CD14-positive monocyte (primary cell): ENCODE results near the gene MT1X. TPM values are rescaled to one million over a fixed set of nuclear protein-coding genes. Genes with fewer than 3 reads are reported as not detected.
A peak's percentile ranks its signal among the peaks of the same experiment; 100 is the strongest.

ENCODE experiments used
- DNase-seq, 3 donors: peaks; one replicate each; pipeline ENCODE4 v3.0.0-alpha.2; 2011 to 2022
- H2AFZ ChIP-seq: 2 replicates; pipeline ENCODE4 v1.6.0; 2012; ENCODE audit warnings: mild to moderate bottlenecking, low read depth, low read length, inconsistent platforms; ENCODE audit not compliant: insufficient read depth, poor library complexity, severe bottlenecking
- H3K27ac ChIP-seq, 2 donors: 1 replicate in 1 of 2; 2 replicates in 1 of 2; pipeline ENCODE4 v1.5.1; 2012 to 2013; ENCODE audit warnings: low read length in 2 of 2, control low read depth in 1 of 2, inconsistent platforms in 1 of 2, low read depth in 1 of 2, mild to moderate bottlenecking in 1 of 2
- H3K27me3 ChIP-seq, 2 donors: one replicate each; pipeline versions ENCODE4 v1.6.0 to v1.6.1; 2011 to 2013; ENCODE audit warnings: low read length in 2 of 2; ENCODE audit not compliant: control insufficient read depth in 2 of 2, insufficient read depth in 2 of 2
- H3K36me3 ChIP-seq, 2 donors: replicated peaks in 1 of 2; 1 replicate in 1 of 2; 2 replicates in 1 of 2; pipeline versions ENCODE4 v1.5.1 to v1.6.1; 2012 to 2013; ENCODE audit warnings: low read length in 2 of 2, control low read depth in 1 of 2, inconsistent platforms in 1 of 2, mild to moderate bottlenecking in 1 of 2; ENCODE audit not compliant: insufficient read depth in 2 of 2, control insufficient read depth in 1 of 2
- H3K4me1 ChIP-seq, 2 donors: 1 replicate in 1 of 2; 2 replicates in 1 of 2; pipeline versions ENCODE4 v1.5.1 to v1.6.1; 2012 to 2013; ENCODE audit warnings: low read length in 2 of 2, control low read depth in 1 of 2, inconsistent platforms in 1 of 2, mild to moderate bottlenecking in 1 of 2, moderate library complexity in 1 of 2; ENCODE audit not compliant: insufficient read depth in 2 of 2, control insufficient read depth in 1 of 2
- H3K4me2 ChIP-seq: replicated peaks from 2 replicates; pipeline ENCODE3; 2012; ENCODE audit warnings: low read length, moderate library complexity, mild to moderate bottlenecking; ENCODE audit not compliant: poor library complexity, severe bottlenecking; ENCODE audit errors: extremely low read depth
- H3K4me3 ChIP-seq, 3 experiments: fragments of 200-600 bp in 1 of 3; sonication (generic) in 1 of 3; replicated peaks in 1 of 3; 1 replicate in 2 of 3; 2 replicates in 1 of 3; pipeline ENCODE4 v1.5.1; 2011 to 2013; ENCODE audit warnings: low read length in 3 of 3, mild to moderate bottlenecking in 3 of 3, control low read depth in 2 of 3, low read depth in 2 of 3, inconsistent platforms in 1 of 3, moderate library complexity in 1 of 3
- H3K79me2 ChIP-seq: 2 replicates; pipeline ENCODE4 v1.6.0; 2012; ENCODE audit warnings: mild to moderate bottlenecking, control low read depth, inconsistent platforms, low read length, moderate library complexity; ENCODE audit not compliant: insufficient read depth
- H3K9ac ChIP-seq: 2 replicates; pipeline ENCODE4 v1.6.0; 2017; ENCODE audit warnings: low read length, mild to moderate bottlenecking; ENCODE audit not compliant: insufficient read depth, poor library complexity, severe bottlenecking
- H3K9me3 ChIP-seq, 2 donors: replicated peaks in 1 of 2; 1 replicate in 1 of 2; 2 replicates in 1 of 2; pipeline versions ENCODE4 v1.5.1 to v1.6.1; 2012 to 2013; ENCODE audit warnings: low read length in 2 of 2, control low read depth in 1 of 2; ENCODE audit not compliant: control insufficient read depth in 1 of 2, insufficient read depth in 1 of 2
- H4K20me1 ChIP-seq: 2 replicates; pipeline ENCODE4 v1.6.0; 2012; ENCODE audit warnings: mild to moderate bottlenecking, low read length, control low read depth, moderate library complexity; ENCODE audit not compliant: insufficient read depth
- H3K27ac Mint-ChIP-seq, 7 donors: one replicate each; pipeline ENCODE4 v1.8.0; 2020; ENCODE audit warnings: mild to moderate bottlenecking in 7 of 7, mixed read lengths in 7 of 7, moderate library complexity in 6 of 7, inconsistent platforms in 2 of 7
- H3K27me3 Mint-ChIP-seq, 3 donors: one replicate each; pipeline ENCODE4 v1.8.0; 2021 to 2022; ENCODE audit warnings: low read depth in 3 of 3, mild to moderate bottlenecking in 3 of 3, mixed read lengths in 3 of 3, moderate library complexity in 3 of 3, inconsistent platforms in 1 of 3
- H3K36me3 Mint-ChIP-seq, 2 donors: one replicate each; pipeline ENCODE4 v1.8.0; 2020; ENCODE audit warnings: mixed read lengths in 2 of 2, inconsistent platforms in 1 of 2, mild to moderate bottlenecking in 1 of 2
- H3K4me1 Mint-ChIP-seq: one replicate; pipeline ENCODE4 v1.8.0; 2020; ENCODE audit warnings: mild to moderate bottlenecking, mixed read lengths
- H3K4me3 Mint-ChIP-seq, 2 donors: one replicate each; pipeline ENCODE4 v1.8.0; 2020; ENCODE audit warnings: mild to moderate bottlenecking in 2 of 2, mixed read lengths in 2 of 2, moderate library complexity in 1 of 2
- H3K9me3 Mint-ChIP-seq, 7 donors: one replicate each; pipeline ENCODE4 v1.8.0; 2020 to 2022; ENCODE audit warnings: mixed read lengths in 7 of 7, mild to moderate bottlenecking in 6 of 7, moderate library complexity in 6 of 7, inconsistent platforms in 2 of 7
- WGBS: methylation state at CpG from one replicate; pipeline ENCODE4 v1.1.5; 2013; ENCODE audit warnings: missing lambda C conversion rate; ENCODE audit not compliant: insufficient coverage; 5-methylcytosine and 5-hydroxymethylcytosine counted together
- intact Hi-C, 2 donors: fragments of 100-400 bp; cut with micrococcal nuclease; formaldehyde crosslinking; loops; one replicate each; pipeline versions ENCODE4 v1.15.0 to v1.15.1; 2023
- polyA plus RNA-seq, 3 donors: library from polyadenylated mRNA; depleted of rRNA in 1 of 3; unstranded in 2 of 3; stranded (reverse) in 1 of 3; fragments of 300-500 nt in 2 of 3; fragments of >200 nt in 1 of 3; fragmentation: Illumina TruSeq in 2 of 3; gene quantifications; 1 replicate in 2 of 3; 2 replicates in 1 of 3; pipeline ENCODE4 v1.2.3, GENCODE V29; 2012 to 2021
- TF ChIP-seq, protein P1 (sequence below): fragments of 200-600 bp; IDR thresholded peaks from one replicate; pipeline ENCODE4 v1.8.0; 2022; ENCODE audit warnings: antibody characterized with exemption, mild to moderate bottlenecking

MT1X gene
- polyA plus RNA-seq, 3 donors: 34.5 to 87.9 (median 55.4) TPM

DNA sequence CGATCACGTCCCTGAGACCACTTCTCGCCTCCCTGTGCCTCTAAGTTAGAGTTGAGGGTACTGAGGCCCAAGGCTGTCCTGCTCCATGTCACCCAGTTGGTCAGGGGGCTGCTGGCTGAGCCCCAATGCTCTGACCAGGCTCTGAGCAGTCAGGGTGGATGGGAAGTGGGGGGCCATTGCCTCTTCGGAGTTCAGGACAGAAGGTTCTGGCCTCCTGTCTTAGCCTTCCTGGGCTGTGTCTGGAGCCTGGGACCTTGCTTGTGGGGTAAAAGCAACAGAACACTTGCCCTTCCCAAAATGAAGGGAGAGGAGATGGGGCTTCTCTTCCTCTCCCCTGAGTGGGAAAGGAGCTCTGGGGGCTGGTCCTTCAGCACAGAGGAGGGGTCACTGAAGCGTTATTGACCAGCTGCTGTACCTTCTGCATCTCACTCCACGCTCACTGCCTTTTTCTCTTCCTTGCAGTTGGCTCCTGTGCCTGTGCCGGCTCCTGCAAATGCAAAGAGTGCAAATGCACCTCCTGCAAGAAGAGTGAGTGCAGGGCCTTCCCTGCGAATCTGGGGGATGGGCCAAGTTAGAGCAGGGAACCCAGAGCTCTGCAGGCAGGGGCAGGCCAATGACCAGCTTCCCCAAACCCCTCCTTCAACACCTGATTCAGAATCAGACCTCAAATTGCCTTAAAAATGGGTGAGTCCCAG lies 580 bp downstream of the MT1X start:
- Mint-ChIP-seq H3K4me3 (peak overlapping the region; percentile 94 to 98), H3K36me3 (peaks cover 7 to 8% of the 10 kb centered on the region in 2 donors), H3K27me3 (peaks cover 7 to 10% (median 8%) of the 10 kb centered on the region in 3 donors), H3K27ac (peak overlapping the region in 6 of 7 donors; percentile 50 to 92 (median 89)), H3K4me1 (peaks cover 24% of the 10 kb centered on the region), H3K9me3 (peaks cover 5 to 20% (median 15%) of the 10 kb centered on the region in 7 donors)
- peak overlapping the region; percentile 96 for H2AFZ ChIP-seq
- intact Hi-C loops: no loop called here
- H3K27me3 ChIP-seq: peaks cover 0 to 3% of the 10 kb centered on the region in 2 donors
- peak overlapping the region; percentile 88 for H3K4me2 ChIP-seq
- peak overlapping the region; percentile 69 for H3K9ac ChIP-seq
- no peaks in the 10 kb centered on the region for H4K20me1 ChIP-seq
- WGBS: 46% methylated on average over 8 of the region's 8 CpGs
- peak overlapping the region; percentile 58 to 89 (median 67) for H3K4me3 ChIP-seq
- no peaks in the 10 kb centered on the region for H3K79me2 ChIP-seq
- DNase-seq: no peak
- H3K27ac ChIP-seq: peak overlapping the region in 1 of 2 donors; percentile 64
- H3K4me1 ChIP-seq: peaks cover 15 to 19% of the 10 kb centered on the region in 2 donors
- TF ChIP-seq, protein P1, sequence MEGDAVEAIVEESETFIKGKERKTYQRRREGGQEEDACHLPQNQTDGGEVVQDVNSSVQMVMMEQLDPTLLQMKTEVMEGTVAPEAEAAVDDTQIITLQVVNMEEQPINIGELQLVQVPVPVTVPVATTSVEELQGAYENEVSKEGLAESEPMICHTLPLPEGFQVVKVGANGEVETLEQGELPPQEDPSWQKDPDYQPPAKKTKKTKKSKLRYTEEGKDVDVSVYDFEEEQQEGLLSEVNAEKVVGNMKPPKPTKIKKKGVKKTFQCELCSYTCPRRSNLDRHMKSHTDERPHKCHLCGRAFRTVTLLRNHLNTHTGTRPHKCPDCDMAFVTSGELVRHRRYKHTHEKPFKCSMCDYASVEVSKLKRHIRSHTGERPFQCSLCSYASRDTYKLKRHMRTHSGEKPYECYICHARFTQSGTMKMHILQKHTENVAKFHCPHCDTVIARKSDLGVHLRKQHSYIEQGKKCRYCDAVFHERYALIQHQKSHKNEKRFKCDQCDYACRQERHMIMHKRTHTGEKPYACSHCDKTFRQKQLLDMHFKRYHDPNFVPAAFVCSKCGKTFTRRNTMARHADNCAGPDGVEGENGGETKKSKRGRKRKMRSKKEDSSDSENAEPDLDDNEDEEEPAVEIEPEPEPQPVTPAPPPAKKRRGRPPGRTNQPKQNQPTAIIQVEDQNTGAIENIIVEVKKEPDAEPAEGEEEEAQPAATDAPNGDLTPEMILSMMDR: no peak
- H3K9me3 ChIP-seq: peaks cover 0 to 10% of the 10 kb centered on the region in 2 donors
- H3K36me3 ChIP-seq: no peaks in the 10 kb centered on the region

- Mint-ChIP-seq H3K27me3 (peaks cover 4 to 10% (median 6%) of the 10 kb centered on the region in 3 donors), H3K4me3 (peak overlapping the region in 1 of 2 donors; percentile 98), H3K9me3 (peaks cover 5 to 20% (median 15%) of the 10 kb centered on the region in 7 donors), H3K36me3 (peaks cover 7 to 8% of the 10 kb centered on the region in 2 donors), H3K27ac (no peak overlapping the region), H3K4me1 (peaks cover 24% of the 10 kb centered on the region)
- H2AFZ ChIP-seq: no peak overlapping the region
- intact Hi-C loops: no loop called here
- peak overlapping the region; percentile 69 for H3K9ac ChIP-seq
- H3K4me1 ChIP-seq: peaks cover 15 to 19% of the 10 kb centered on the region in 2 donors
- no peak overlapping the region for H3K27ac ChIP-seq
- peak overlapping the region in 1 of 3 experiments; percentile 89 for H3K4me3 ChIP-seq
- H3K27me3 ChIP-seq: no peaks in the 10 kb centered on the region
- WGBS: 83% methylated on average over 1 of the region's 5 CpGs
- TF ChIP-seq, protein P1: no peak
- H3K4me2 ChIP-seq: peak overlapping the region; percentile 88
- H3K79me2 ChIP-seq: no peaks in the 10 kb centered on the region
- no peaks in the 10 kb centered on the region for H3K36me3 ChIP-seq
- no peaks in the 10 kb centered on the region for H4K20me1 ChIP-seq
- peaks cover 0 to 10% of the 10 kb centered on the region in 2 donors for H3K9me3 ChIP-seq
- no peak for DNase-seq
Observed at GRCh38 chr16:56683424-56684172, 1.3 kb downstream of the MT1X start.
